ENCODE measurements around the gene CD93.

Gene CD93, protein sequence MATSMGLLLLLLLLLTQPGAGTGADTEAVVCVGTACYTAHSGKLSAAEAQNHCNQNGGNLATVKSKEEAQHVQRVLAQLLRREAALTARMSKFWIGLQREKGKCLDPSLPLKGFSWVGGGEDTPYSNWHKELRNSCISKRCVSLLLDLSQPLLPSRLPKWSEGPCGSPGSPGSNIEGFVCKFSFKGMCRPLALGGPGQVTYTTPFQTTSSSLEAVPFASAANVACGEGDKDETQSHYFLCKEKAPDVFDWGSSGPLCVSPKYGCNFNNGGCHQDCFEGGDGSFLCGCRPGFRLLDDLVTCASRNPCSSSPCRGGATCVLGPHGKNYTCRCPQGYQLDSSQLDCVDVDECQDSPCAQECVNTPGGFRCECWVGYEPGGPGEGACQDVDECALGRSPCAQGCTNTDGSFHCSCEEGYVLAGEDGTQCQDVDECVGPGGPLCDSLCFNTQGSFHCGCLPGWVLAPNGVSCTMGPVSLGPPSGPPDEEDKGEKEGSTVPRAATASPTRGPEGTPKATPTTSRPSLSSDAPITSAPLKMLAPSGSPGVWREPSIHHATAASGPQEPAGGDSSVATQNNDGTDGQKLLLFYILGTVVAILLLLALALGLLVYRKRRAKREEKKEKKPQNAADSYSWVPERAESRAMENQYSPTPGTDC

DNA sequence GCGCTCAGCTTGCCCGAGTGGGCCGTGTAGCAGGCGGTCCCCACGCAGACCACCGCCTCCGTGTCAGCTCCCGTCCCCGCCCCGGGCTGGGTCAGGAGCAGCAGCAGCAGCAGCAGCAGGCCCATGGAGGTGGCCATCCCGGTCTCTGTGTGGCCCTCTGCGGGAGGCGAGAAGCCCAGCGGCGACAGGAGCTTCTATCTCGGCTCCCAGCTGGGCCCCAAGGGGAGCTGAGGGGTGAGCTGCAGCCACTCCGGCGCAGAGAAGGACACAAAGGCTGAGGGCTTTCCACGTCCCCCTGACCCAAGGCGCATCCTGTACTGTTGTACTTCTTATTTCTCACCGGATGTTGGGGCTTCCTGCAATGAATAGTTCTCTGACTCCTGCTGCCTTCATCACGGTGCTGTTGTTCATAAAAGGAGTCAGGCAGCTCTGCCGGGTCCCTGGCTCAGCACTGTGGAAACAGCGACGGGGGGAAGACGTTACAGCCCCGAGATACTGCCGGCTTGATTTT lies at the start of gene CD93:
TSS of gene CD93 (minus strand) at position 269 of the 511 bp plus-strand sequence. CDS start at position 137, 132 bp downstream.
- DNase-seq, result peak in 2 of 51 donors; percentile 6 to 17

DNA sequence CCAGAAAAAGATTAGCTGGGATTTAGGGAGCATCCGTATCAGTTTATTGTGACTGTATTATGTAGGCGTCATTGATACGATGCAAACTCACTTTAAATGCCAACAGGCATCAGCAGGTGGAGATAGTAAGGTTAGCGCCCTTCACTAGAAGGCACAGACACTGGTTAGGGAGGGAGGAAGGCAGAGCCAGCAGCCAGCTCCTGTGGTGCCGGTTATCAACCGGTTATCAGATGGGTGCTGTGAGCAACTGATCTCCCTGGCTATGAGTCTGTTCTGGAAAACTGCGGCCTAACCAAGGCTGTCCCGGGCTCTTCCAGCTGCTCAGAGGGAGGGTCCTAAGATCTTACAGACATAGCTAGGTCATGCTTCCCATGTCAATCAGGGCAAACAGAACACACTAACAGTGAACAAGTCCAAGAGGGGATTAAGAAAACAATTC lies 47.5 kb upstream of the CD93 start:
- no peak for DNase-seq

DNA sequence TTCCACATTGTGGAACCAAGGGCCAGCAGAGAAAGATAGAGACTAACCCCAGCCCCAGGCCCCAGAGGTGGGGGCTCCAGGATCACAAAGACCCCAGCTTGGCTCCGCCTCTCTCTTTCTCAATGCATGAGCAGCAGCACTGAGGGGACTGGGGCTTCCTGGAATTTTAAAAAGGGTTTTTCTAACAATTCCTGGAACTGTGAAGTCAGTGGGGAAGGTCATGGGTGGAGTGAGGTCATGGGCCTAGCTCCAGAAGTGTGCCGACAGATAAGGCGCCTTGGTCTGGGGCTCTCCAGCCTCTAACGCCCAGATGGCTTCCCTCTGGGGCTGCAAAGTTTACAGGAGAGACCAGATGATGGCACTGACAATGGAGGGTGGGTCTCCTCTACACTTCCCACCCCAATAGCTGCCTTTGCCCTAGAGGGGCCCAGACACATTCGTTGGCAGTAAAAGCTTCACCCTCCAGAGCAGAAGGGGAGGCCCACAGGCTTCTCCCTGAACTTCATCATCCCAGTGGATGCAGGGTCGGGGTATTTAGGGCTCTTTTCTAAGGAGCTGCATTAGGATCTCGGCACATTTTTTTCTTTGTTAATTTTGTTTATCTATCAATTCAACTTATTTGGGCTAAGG lies 46.9 kb upstream of the CD93 start:
- no peak for DNase-seq

DNA sequence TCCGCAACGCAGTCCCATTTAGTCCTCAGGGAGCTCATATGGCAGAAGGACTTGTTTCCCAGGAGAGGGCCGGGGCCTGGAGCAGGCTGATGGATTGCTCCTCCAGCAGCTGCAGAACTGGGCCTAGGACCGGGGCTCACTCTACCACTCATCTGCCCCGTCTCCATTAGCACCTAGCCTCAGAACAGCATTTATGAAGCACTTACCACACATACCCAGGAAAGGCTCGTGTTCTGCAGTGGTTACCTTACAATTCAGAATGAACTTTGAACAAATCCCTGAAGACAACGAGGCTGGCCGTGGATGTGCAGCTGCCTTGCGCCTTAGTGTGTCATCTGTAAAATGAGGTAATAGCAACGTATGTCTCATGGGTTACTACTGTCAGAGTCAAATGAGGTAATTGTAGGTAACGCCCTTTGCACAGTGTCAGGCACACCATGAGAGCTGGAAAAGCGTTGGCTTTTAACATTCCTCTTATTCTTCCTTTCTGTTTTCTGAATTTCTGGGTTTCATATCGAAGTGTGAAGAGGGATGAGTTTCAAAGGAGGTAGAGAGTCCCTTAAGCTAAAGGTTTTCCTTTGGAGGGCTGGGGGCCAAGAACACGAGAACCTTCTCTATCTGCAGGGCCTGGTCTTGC lies 46.3 kb upstream of the CD93 start:
- no peak for DNase-seq

DNA sequence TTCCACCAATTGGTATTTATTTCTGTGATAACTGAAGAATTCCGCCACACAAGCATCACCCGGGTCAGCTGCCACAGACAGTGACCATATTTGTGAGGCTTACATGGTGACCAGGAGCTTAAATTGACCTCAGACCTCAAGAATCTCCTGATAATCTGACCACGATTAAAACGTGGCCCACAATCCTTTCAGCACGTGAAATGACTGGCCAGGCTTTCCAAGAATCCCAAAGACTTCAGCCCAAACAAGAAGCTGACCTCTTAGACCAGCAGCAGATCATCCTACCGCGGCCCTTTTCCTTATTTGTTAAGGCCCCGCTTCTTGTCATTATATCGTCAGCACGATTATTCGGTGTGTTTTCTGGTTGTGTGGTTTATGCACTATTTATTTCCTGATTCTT lies 45.6 kb upstream of the CD93 start:
- DNase-seq, result no peak

DNA sequence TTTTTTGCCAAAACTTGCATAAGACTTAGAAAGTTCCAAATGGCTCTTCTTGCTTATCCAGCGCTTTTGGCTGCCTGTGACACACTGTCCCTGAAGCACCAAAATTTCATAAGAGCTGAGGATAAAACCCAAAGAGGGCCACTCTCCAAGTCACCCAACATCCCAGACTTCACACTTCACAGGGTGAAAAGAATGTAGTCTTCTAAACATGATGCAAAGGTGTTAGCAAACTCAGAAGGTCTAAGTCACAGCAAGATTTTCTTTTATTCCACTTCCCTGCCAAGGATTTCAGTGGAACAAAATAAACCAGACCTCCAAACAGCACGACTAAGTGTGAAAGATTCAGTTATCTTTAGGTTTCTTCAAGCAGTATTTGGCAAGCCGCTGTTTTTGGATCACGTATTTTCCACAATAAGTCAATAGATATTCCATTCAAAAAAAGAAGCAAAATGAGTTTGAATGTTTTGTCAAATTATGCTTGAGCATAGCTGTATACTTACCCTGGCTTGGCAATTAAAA lies 44.6 kb upstream of the CD93 start:
- DNase-seq, result no peak

DNA sequence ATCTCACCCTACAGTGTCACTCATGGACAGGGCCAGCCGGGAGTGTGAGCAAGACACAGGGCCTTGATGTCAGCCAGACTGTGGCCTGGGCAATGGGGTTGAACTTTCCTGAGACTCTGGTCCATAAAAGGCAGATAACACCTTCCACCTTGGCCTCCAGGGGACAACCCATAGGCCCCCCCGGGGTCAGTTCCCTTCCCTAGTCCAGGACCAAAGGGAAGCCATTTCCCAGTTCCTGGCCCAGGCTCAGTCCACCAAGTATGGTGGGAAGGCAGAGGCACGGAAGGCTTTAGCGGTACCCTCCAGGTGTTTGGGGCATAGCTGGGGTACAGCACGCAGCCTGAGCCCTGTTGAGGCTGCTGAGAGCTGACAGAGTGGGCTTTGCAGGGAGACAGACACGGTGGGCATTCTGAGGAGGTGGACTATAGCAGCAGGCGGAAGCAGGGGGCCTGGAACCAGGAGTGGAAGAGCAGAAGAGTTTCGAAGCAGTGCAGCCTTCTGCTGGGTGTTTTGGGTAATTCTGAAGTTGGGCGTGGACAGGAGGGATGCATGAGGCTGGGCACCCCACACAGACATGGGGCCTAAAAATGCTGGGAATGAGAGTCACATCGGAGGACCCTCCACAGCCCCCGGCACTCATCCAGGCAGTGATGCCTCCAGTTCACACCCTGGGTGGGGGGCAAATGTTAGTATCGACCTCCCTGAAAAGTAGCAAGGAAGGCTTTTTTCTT lies 43.9 kb upstream of the CD93 start:
- DNase-seq, result no peak

DNA sequence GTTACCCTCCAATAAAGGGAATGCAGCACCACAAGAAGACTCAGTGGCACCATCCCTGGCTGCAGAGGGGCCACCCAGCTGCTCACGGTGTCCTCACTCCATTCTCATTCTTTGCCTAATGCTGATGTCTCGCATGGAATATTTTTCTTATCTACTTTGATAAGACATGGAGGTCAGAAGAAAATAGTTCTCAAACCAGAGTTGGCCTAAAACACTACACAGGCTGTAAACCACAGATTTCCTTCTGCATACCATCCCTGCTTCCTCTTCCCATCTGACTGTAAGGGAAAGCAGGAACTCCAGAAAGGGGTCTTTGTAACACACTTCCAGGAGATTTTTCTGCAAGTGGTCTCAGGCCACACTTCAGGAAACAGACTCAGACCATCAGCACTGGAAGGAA lies 43.1 kb upstream of the CD93 start:
- no peak for DNase-seq

DNA sequence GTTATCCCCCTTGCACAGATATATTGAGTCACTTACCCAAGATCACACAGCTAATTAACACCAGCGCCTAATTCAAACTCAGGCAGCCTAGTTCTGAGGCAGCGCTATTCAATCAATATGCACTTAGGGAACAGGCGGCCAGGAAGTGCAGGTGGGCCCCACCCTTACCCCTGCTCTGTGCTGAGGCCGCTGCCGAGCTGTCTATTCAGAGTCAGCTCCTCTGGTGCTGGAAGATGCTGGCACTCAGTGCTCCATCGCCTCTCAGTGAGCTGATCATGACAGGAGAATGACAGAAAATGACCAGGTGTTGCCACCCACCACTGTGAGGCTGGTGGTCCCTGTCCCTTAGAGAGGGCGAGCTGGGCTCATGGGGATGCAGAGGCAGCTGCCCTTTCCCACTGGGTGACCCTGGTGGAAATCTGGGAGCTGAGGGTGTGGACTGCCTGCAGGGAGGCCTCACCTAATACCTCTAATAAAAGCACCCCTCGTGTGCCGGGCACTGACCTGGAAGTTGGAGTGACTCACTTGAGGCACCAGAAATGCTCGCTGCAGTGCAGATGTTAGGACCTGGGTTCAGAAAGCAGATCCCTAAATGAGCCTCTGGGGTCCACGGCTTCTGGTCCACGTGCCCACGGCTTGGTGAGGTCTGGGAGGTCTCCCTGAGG lies 42.5 kb upstream of the CD93 start:
- DNase-seq, result no peak

DNA sequence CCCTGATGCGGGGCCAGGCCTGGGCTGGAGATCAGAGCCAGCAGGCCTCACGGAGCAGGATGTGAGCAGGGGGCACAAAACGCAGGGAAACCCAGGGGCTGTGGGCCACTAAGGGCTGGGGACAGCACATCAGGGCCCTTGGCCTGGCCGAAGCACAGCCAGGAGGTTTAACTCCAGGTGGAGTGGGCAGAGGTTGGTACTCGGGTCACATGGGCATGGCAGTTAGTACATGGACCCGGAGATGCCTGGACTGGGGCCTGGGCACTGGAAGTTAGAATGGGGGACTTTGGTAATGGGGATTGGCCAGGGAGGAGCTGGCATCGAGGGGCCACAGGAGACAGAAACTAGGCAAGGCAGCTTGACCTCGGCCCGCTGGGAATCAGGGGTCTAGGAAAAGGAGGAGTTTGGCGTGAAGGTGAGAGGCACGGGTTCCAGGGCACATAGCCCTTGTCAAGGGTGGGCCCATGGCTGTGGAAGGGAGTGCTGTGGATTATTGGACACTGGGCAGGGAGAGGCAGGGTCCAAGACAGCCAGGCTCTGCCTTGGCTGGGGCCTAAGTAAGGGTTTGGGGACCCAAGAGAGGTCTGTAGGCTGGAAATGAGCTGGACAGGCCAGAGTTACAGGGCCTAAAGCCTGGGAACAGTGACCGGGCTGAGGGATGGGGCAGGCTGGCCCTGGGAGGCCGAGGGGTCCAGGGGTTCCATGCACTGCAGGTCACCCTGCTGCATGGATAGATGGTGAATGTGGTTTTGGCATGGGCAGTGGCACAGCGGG lies 41.6 kb upstream of the CD93 start:
- DNase-seq, result no peak

DNA sequence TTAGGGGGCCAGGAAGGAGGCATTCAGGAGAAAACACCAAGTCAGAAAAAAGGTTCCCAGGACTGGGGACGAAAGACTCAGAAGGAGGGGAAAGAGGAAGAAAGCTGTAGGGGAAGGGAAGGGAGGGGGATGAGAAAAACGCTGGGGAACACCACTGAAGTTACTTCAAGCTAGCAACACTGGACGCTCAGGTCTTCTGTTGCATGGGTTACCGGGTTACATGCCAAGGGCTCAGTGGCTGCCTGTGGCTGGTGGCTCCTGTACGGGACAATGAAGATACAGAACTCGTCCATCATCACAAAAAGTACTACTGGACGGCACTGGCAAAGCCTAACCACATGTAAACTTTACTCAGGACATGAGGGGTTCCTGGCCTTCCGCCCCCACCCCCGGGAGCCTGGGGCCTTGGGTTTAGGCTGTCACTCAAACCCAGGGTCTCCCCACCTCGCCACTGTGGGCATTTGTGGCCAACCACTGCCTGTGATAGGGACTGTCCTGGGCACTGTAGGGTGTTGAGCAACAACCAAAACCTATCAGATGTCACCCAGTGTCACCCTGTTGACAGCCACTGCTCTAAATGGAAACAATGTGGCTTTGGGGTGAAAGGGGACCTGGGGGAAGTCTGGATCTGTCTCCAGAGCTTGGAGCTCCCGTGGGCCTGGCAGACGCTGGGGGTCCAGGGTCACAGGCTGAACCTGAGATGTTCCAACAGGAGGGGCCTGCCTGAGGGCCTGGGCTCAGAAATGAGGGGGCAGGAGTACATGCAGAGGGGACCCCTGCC lies 40.3 kb upstream of the CD93 start:
- DNase-seq, result peak in 1 of 51 donors; percentile 22

DNA sequence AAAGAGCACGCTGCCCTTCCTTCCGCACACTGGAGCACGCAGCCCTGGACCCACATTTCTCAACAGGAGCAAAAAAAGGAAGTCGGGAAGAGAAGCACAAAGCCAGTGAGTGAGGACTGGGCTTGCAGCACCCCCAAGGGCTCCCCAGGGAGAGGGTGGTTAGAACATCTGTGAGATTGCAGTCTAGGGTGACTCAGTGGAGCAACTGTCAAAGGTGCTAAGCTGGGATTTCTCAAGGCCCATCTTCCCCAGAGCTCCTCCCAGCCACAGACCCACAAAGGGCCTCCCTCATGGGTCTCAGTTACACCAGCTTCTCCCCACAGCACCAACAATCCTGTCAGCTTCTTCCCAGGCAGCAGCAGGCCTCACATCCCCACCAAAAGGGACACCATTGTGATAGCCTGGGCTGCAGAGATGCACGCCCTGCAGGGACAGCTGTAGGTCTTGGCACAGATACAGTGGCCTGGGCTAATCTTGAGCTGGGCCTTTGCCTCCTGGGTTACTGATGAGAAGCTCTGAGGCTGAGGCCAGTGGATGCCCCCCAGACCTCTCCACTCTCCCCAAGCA lies 39.6 kb upstream of the CD93 start:
- peak in 20 of 51 donors; percentile 8 to 66 (median 34) for DNase-seq

DNA sequence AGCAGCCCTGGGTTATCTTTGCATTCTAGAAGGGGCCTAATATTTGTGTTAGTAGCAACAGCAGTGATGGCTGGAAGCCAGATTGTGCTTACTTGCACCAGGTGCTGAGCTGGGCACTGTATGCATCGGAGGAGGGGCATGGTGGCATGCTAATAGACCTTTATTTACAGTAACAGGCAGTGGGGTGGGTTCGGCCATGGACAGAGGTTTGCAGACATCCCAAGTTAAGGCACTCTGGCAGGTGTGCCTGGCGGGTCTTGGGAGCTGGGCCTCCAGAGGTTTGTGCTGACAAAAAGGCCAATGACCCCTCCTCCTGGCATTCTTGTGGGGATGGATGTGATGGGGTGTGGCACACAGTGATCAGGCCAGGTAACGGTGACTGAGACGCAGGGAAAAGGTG lies 39.0 kb upstream of the CD93 start:
- DNase-seq, result no peak

DNA sequence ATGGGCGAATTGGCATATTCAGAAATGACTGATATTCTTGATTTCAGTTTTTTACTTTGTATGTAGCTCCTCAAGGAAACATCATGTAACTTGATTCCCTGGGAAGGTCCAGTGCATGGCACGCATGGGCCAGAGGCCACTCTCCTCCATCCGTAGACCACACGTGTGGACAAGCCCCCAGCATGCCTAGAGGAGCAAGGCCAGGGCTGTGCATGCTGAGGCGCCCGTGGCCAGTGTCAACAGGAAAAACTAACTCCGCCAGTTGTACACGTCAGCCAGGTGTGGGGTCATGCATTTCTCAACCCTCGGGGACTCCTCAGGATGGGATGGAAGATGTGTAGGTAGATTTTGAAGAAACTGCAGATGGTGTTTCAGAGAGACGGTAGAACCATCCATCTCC lies 37.8 kb upstream of the CD93 start:
- no peak for DNase-seq

DNA sequence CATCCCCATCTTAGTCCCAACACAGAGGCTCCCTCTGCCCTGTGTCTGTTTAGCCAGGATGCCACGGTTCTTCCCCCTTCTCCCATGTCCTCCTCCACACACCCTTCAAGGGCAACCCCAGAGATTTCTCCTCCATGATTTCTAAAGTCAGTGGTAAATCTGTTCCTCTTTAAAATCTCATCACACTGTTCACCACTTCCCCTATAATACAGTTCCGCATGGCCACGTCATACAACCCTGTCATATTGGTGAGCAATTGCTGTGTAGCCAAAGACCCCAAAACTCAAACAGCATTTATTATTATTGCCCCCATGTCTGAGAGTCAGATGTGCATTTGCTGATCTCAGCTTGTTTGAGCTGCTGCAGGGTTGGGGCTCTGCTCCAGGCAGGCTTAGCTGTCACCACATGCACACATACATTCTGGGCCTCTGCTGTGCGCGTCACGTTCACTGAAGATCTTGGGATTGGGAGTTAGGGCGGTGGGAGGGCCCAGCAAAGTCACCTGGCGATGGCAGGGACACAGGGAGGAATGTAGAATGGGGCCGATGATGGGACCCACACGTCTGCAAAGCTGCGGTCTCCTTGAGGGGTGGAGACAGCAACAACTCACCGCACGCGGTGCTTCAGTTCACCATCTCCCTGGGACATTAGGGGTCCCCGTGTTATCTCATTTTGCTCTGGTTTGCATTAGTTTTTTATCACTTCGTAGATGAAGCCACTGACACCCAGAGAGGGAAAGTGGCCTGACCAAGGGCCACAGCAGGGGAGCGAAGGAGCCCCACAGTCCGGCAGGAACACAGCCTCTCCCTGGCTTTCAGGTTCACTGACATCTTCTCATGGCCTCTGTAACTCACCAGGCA lies 36.9 kb upstream of the CD93 start:
- no peak for DNase-seq

DNA sequence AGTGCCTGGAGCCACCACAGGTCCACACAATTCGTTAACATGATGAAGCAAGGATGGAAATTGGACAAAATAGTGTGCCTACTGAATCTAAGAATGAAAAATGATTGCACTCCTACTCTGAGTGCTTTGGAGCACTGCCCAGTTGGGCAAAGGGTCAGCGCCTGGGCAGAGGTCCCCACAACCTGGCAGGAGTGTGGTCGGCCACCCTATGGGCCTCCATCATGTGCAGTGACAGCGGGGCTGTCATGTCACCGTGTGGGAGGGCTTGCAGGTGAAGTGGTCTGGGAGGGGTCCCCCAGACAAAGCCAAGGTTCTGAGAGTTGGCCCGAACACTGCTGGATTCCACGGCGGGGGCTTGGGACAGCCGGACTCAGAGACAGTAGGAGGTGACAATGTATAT lies 36.2 kb upstream of the CD93 start:
- DNase-seq, result no peak

DNA sequence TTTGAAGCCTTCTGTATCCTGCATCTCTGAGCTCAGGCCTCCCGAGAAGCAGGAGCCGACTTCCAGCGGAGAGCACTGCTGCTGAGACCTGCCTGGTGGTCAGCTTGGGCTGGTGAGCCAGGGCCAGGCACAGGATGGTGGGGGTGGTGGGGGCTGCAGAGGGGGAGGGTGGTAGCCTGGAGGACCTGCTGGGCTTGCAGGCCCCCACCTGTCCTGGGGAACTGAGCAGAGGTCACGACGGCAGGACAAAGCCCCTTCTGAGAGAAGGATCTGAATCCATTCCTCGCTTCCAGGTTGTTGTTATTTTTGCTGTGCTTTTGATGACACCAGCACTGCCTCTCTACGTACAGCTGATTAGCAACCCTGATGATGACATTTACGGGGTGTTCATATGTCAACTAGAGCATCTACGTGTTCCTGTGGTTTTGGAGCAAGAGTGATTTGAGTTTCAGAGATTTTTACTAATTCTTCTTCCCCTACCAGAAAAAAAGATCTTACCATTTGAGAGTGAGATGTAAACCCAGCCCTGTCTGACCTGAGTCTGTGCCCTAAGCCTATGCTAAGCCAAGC lies 35.7 kb upstream of the CD93 start:
- no peak for DNase-seq

Data from hypothalamus (tissue), 51 donors.